ENCODE measurements around the gene TSBP1.

The TSBP1 gene

DNA sequence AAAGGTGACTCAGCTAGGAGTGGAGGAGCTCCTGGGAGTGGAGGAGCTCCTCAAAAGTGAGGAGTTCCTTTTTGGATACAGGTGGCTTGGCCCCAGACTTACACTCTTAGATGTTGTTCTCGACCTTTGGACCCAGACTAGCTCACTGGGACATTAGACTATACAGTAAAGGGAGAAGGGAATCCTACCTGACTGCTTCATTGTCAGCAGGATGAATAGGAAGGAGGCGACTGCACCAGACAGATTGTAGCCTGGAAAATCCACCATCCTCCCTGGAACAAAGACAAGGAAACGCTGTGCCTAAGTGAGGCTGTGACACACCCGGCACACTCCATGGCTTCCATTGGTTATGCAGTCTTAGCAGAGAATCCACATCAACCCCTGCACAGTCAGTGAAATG, 35.2 kb upstream of the TSBP1 start, which contains the start of gene BTNL2:
BTNL2 (minus strand) TSS at position 325 of the 400 bp plus-strand sequence; CDS start at position 267, 58 bp downstream.
- DNase-seq (ENCODE audit: low read depth) = no peak
- TF ChIP-seq, protein P1, sequence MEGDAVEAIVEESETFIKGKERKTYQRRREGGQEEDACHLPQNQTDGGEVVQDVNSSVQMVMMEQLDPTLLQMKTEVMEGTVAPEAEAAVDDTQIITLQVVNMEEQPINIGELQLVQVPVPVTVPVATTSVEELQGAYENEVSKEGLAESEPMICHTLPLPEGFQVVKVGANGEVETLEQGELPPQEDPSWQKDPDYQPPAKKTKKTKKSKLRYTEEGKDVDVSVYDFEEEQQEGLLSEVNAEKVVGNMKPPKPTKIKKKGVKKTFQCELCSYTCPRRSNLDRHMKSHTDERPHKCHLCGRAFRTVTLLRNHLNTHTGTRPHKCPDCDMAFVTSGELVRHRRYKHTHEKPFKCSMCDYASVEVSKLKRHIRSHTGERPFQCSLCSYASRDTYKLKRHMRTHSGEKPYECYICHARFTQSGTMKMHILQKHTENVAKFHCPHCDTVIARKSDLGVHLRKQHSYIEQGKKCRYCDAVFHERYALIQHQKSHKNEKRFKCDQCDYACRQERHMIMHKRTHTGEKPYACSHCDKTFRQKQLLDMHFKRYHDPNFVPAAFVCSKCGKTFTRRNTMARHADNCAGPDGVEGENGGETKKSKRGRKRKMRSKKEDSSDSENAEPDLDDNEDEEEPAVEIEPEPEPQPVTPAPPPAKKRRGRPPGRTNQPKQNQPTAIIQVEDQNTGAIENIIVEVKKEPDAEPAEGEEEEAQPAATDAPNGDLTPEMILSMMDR (conservative IDR thresholded peaks at IDR 0.05; ENCODE audit: low read depth, low read length) = no peak
- no peak within 1 kb of the TSS for H3K4me3 ChIP-seq (ENCODE audit: low read depth, low read length)

DNA sequence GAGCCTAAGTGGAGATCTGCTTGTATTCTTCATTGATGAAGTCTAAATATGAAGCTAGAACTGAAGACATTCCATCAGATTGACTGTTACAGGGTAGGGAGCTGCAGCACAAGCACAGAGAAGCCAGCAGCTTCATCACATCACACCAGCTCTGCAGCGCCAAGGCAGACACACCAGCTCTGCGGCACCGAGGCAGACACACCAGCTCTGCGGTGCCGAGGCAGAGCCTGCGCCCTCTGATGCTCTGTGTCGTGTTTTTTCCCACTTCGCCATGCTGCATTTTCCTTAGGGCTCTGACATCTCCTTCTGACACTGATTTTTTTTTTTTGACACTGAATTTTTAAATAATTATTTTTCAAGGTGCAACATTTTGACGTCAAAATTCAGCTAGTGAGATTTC, 34.5 kb upstream of the TSBP1 start:
- H3K4me3 ChIP-seq (ENCODE audit: low read depth, low read length) = no peak overlapping the region
- TF ChIP-seq, protein P1 (conservative IDR thresholded peaks at IDR 0.05; ENCODE audit: low read depth, low read length) = no peak
- DNase-seq (ENCODE audit: low read depth) = no peak

DNA sequence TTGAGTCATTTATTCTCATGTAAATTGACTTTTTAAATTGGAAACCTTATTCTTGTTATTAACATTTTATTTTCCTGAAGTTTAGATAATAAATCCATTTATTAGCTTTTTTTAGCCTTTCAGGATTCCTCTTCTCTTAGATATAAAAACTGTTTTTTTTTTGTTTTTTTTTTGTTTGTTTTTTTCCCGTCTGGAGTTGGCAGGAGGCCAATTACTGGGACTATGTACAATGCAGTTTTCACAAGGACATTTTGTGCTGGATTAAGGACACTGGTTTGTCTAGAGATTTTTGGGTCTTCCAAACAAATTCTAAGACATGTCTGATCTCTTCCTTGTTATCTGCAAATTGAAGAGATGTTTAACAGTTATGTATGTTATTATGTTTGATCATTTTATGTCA, 34.0 kb upstream of the TSBP1 start:
- no peak for DNase-seq (ENCODE audit: low read depth)
- H3K4me3 ChIP-seq (ENCODE audit: low read depth, low read length) = no peak overlapping the region
- TF ChIP-seq, protein P1 (conservative IDR thresholded peaks at IDR 0.05; ENCODE audit: low read depth, low read length) = no peak

DNA sequence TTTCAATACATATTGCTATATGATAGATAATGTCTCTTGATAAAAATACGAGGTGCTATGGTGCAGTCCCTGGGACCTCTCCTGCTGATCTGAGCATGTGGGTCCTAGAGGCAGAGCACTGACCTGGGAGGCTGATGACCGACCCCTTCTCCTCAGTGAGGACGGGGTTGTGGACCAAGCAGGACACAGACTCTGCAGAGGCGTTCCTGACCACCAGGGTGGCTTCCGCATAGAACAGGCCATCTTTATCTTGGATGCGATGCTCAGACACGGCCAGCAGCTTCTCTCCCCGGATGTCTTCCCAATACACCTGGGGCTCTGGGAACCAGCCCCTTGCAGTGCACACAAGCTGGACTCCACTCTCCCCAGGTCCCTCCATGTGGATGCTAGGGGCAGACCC, 31.1 kb upstream of the TSBP1 start:
- no peak for DNase-seq (ENCODE audit: low read depth)
- H3K4me3 ChIP-seq (ENCODE audit: low read depth, low read length) = no peak overlapping the region
- TF ChIP-seq, protein P1 (conservative IDR thresholded peaks at IDR 0.05; ENCODE audit: low read depth, low read length) = no peak

DNA sequence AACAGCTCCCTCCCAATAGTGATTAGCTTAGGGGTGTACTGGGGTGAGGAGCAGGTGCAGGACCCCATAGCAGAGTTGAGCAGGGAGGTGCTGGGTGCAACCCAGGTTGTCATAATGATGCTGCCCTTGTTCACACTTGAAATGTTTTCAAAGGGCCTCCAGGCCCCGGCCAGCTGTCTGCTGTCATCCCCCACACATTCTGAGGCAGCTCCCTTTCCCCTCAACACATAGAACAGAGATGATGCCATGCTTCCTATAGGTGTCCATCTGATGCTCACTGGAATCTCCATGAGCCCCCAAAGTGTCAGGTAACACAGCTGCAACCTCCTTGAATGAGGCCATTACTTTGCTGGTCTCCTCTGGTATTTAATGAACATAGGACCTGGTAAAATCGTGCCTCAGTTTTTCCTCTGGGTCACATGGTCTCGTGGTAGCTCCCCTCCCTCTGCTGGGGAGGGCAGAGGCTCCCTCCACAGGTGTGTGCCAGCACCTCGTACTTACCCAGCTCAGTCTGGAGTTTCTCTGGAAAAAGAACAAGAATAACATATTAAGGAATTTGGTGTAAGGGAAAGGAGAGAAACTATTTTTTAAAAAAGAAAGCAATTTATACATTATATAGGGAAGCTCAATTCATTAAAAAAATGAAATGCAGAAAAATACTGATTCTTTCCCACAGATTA, 29.7 kb upstream of the TSBP1 start:
- no peak for DNase-seq (ENCODE audit: low read depth)
- TF ChIP-seq, protein P1 (conservative IDR thresholded peaks at IDR 0.05; ENCODE audit: low read depth, low read length) = no peak
- no peak overlapping the region for H3K4me3 ChIP-seq (ENCODE audit: low read depth, low read length)

DNA sequence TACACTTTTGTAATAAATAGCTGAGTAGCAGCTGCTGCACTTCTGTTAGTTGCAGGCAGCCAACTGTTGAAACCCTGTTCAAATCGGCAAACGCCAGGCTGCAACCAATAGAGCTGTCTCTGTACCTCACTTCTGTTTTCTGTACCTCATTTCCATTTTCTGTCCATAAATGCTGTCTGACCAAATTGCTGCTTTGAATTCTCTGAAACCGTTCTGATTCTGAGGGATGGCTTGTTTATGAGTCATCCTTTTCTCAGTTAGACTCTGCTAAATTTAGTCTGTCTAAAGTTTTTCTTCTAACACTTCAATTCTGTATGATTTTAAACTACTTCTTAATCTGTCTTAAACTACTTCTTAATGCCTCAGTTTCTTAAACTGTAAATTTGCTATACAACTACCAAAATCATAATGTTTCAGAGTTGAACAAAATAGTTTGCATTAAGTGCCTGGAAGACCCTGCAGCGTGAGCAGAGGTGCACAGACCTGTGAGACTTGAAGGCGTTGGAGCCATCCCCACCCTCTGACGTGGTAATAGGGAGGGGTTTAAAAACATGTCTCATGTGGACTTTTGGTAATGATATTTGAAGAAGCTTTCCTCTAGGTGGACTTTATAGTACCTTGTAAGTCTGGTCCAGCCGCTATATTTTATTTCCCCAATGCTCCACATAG, 25.7 kb upstream of the TSBP1 start:
- TF ChIP-seq, protein P1 (conservative IDR thresholded peaks at IDR 0.05; ENCODE audit: low read depth, low read length) = no peak
- no peak overlapping the region for H3K4me3 ChIP-seq (ENCODE audit: low read depth, low read length)
- peak; percentile 20 for DNase-seq (ENCODE audit: low read depth)

DNA sequence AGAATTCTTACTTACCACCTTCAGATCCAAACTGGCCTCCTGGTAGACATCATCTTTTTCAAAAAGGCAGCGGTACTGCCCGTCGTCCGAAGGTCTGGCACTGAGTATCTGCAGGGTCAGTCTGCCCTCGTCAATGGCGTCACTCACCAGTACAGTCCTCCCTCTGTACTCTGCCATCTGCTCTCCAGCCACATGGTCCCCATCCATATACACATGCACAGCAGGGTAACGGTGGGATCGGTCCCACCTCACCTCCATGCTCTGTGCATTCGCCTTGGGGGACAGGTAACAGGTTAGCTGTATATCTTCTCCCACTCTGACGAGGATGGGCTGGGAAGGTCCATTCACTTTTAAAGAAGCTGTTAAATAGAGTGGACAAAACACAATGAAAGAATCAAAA, 24.3 kb upstream of the TSBP1 start:
- TF ChIP-seq, protein P1 (conservative IDR thresholded peaks at IDR 0.05; ENCODE audit: low read depth, low read length) = no peak
- no peak for DNase-seq (ENCODE audit: low read depth)
- no peak overlapping the region for H3K4me3 ChIP-seq (ENCODE audit: low read depth, low read length)
